OCI-LY3 (cell line): ENCODE data around the gene SLC26A3.

ENCODE experiments used
- H2AFZ ChIP-seq: fragments of 200-600, 300-600 bp; shearing (Covaris generic); 2 replicates; pipeline ENCODE4 v1.6.0; 2014; ENCODE audit warnings: antibody characterized with exemption, low read depth, low read length
- H3K27ac ChIP-seq: fragments of 200-600, 300-600 bp; sonication (generic); 2 replicates; pipeline ENCODE4 v1.5.1; 2014; ENCODE audit warnings: mild to moderate bottlenecking, low read length, moderate library complexity, mixed read lengths
- H3K27me3 ChIP-seq: fragments of 200-600, 300-600 bp; sonication (generic); 2 replicates; pipeline ENCODE4 v1.6.1; 2014; ENCODE audit warnings: low read depth, low read length, mixed read lengths
- H3K36me3 ChIP-seq: fragments of 200-600, 300-600 bp; sonication (generic); replicated peaks from 2 replicates; pipeline ENCODE3; 2014; ENCODE audit warnings: low read depth, low read length, mixed read lengths
- H3K4me1 ChIP-seq: fragments of 300-600, 200-600 bp; sonication (generic); 2 replicates; pipeline ENCODE4 v1.6.1; 2014; ENCODE audit warnings: low read length, mixed read lengths
- H3K4me2 ChIP-seq: fragments of 200-600, 300-600 bp; sonication (generic); 2 replicates; pipeline ENCODE4 v1.6.1; 2014; ENCODE audit warnings: low read length, mixed read lengths
- H3K4me3 ChIP-seq: fragments of 300-600, 200-600 bp; sonication (generic); 2 replicates; pipeline ENCODE4 v1.5.1; 2014; ENCODE audit warnings: antibody characterized with exemption, mild to moderate bottlenecking, low read length, moderate library complexity
- H3K79me2 ChIP-seq: fragments of 300-600, 200-600 bp; shearing (Covaris generic); 2 replicates; pipeline ENCODE4 v1.6.1; 2014; ENCODE audit warnings: mild to moderate bottlenecking, low read length, mixed read lengths
- H3K9ac ChIP-seq: fragments of 300-600, 200-600 bp; shearing (Covaris generic); 2 replicates; pipeline ENCODE4 v1.6.0; 2014; ENCODE audit warnings: mild to moderate bottlenecking, low read length, moderate library complexity
- H3K9me3 ChIP-seq: fragments of 200-600, 300-600 bp; shearing (Covaris generic); 2 replicates; pipeline ENCODE4 v1.6.1; 2014; ENCODE audit warnings: low read length, mixed read lengths; ENCODE audit not compliant: insufficient read depth
- H4K20me1 ChIP-seq: fragments of 200-600, 300-600 bp; sonication (generic); 2 replicates; pipeline ENCODE4 v1.6.1; 2016; ENCODE audit warnings: low read length, mixed read lengths; ENCODE audit not compliant: insufficient read depth
- EZH2phosphoT487 ChIP-seq: fragments of 200-600 bp; shearing (Covaris generic); IDR thresholded peaks from 2 replicates; pipeline ENCODE4 v1.6.1; 2018; ENCODE audit warnings: antibody characterized with exemption, mixed run types, low read depth
- TF ChIP-seq, protein P1 (sequence below): fragments of 200-600, 300-600 bp; sonication (generic); IDR thresholded peaks from 2 replicates; pipeline ENCODE4 v1.5.1; 2014; ENCODE audit warnings: antibody characterized with exemption, low read length, low read depth

SLC26A3 gene

DNA sequence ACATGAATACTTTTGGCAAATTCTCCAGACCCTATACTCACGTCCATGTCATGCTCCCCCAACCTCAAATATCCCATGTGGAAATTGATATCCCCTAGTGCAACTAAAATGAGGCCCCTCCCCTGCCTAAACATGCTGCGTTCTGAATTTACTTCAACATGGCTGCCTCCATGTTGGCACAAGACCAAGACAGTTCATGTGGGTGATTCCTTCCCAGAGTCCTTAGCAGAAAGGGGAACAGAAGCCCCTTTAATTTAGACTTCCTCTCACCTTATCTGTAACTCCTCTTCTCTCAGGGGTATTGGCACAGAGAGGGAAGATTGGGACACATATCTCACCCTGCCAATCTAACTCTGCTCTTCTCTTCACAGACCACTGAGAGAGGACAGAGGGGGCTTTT lies 24.5 kb upstream of the SLC26A3 start:
- Histone ChIP-seq H3K27me3 (peaks cover 3% of the 10 kb centered on the region; the same call in 1 of the 2 replicates), H3K4me3 (no peak overlapping the region), H2AFZ (no peak overlapping the region), H3K36me3 (no peaks in the 10 kb centered on the region), H3K4me1 (no peaks in the 10 kb centered on the region), H3K9ac (no peak overlapping the region), H3K79me2 (no peaks in the 10 kb centered on the region), H3K27ac (no peak overlapping the region), H3K9me3 (no peaks in the 10 kb centered on the region), H3K4me2 (no peak overlapping the region), H4K20me1 (no peaks in the 10 kb centered on the region)
- TF ChIP-seq, protein P1, sequence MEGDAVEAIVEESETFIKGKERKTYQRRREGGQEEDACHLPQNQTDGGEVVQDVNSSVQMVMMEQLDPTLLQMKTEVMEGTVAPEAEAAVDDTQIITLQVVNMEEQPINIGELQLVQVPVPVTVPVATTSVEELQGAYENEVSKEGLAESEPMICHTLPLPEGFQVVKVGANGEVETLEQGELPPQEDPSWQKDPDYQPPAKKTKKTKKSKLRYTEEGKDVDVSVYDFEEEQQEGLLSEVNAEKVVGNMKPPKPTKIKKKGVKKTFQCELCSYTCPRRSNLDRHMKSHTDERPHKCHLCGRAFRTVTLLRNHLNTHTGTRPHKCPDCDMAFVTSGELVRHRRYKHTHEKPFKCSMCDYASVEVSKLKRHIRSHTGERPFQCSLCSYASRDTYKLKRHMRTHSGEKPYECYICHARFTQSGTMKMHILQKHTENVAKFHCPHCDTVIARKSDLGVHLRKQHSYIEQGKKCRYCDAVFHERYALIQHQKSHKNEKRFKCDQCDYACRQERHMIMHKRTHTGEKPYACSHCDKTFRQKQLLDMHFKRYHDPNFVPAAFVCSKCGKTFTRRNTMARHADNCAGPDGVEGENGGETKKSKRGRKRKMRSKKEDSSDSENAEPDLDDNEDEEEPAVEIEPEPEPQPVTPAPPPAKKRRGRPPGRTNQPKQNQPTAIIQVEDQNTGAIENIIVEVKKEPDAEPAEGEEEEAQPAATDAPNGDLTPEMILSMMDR, result no peak
- no peak for TF ChIP-seq EZH2phosphoT487

DNA sequence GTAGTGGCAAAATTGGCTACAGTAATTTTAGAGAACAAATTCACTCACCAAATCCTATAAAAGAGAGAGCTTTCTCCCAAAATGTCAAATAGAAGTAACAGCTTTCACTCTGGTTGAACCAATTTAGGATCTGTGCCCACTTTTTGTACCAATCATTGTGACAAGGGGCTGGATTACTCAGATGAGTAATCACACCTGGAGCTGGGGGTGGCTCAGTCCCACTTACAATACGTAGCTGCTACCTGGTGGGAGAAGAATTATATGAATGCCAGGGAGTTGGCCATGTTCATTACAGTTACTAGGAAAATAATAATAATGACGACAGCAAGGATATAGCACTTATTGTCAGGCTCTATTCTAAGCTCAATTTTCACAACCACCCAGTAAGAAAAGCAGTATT lies 23.4 kb upstream of the SLC26A3 start:
- H4K20me1 ChIP-seq, result no peaks in the 10 kb centered on the region
- H3K27me3 ChIP-seq, result no peaks in the 10 kb centered on the region
- H3K4me1 ChIP-seq, result no peaks in the 10 kb centered on the region
- H2AFZ ChIP-seq, result no peak overlapping the region
- H3K9me3 ChIP-seq, result no peaks in the 10 kb centered on the region
- no peaks in the 10 kb centered on the region for H3K36me3 ChIP-seq
- no peak overlapping the region for H3K4me2 ChIP-seq
- no peak overlapping the region for H3K27ac ChIP-seq
- no peaks in the 10 kb centered on the region for H3K79me2 ChIP-seq
- TF ChIP-seq, protein P1, result no peak
- TF ChIP-seq EZH2phosphoT487, result no peak
- H3K4me3 ChIP-seq, result no peak overlapping the region
- no peak overlapping the region for H3K9ac ChIP-seq

DNA sequence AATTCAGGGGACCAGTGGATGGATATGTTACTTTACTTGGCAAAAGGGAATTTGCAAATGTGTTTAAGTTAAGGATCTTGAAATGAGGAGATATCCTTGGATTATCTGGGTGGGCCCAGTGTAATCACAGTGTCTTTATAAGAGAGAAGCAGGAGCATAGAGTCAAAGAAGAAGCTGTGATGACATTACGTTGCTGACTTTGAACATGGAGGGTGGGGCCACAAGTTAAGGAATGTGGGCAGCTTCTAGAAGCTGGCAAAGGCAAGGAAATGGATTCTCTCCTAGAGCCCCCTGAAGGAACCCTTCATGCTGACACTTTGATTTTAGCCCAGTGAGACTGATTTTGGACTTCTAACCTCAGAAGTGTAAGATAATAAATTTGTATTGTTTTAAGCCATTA lies 21.8 kb upstream of the SLC26A3 start:
- Histone ChIP-seq H3K4me2 (no peak overlapping the region), H3K4me3 (no peak overlapping the region), H3K79me2 (no peaks in the 10 kb centered on the region), H3K27ac (no peak overlapping the region), H3K9ac (no peak overlapping the region), H4K20me1 (no peaks in the 10 kb centered on the region), H2AFZ (no peak overlapping the region), H3K4me1 (no peaks in the 10 kb centered on the region), H3K9me3 (no peaks in the 10 kb centered on the region), H3K27me3 (no peaks in the 10 kb centered on the region; the same call in 1 of the 2 replicates), H3K36me3 (no peaks in the 10 kb centered on the region)
- TF ChIP-seq, protein P1, result no peak
- TF ChIP-seq EZH2phosphoT487, result no peak

DNA sequence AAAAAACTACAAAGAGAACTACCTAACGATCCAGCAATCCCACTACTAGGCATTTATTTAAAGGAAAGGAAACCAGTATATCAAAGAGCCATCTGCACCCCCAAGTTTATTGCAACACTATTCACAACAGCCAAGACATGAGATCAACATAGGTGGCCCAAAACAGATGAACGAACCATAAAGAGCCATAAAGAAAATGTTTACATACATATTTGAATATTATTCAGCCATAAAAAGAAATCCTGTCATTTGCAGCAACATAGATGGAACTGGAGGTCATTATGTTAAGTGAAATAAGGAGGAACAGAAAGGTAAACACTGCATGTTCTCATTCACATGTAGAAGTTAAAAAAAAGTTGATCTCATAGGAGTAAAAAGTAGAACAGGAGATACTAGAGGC lies 15.6 kb upstream of the SLC26A3 start:
- no peak for TF ChIP-seq EZH2phosphoT487
- TF ChIP-seq, protein P1, result no peak
- no peak overlapping the region for H3K27ac ChIP-seq
- H3K4me2 ChIP-seq, result no peak overlapping the region
- H3K4me1 ChIP-seq, result peaks cover 10% of the 10 kb centered on the region
- no peak overlapping the region for H3K9ac ChIP-seq
- no peaks in the 10 kb centered on the region for H3K79me2 ChIP-seq
- H3K4me3 ChIP-seq, result no peak overlapping the region
- no peak overlapping the region for H2AFZ ChIP-seq
- no peaks in the 10 kb centered on the region; the same call in 1 of the 2 replicates for H3K27me3 ChIP-seq
- no peaks in the 10 kb centered on the region for H4K20me1 ChIP-seq
- no peaks in the 10 kb centered on the region for H3K9me3 ChIP-seq
- H3K36me3 ChIP-seq, result no peaks in the 10 kb centered on the region
